ENCODE data around the gene LYZL4.

Gene LYZL4

DNA sequence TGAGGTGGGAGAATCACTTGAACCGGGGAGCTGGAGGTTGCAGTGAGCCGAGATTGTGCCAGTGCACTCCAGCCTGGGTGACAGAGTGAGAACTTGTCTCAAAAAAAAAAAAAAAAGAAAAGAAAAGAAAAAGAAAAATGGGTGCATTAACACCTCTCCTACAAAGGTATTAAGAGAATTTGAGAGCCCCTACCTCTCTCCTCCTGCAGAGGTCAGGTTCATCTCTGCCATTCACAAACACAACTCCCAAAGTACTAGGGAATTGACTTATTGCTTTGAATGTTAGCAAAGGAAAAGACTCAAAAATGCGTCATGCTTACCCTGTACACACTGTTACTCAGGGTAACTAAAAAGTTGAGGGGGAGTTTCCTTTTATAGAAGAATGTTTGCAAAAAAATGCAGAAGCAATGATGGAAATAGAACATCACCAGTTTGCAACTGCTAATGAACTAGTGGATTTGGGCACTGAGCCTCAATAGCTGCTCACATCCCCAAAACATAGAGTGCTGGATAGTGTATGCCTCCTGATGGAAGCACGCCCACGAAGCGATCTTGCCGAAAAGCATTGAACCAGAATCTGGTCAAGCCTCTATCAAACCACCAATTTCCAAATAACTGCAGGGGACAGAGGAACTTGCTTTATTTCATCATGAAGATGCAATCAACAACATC is 15.5 kb upstream of the LYZL4 start:
- TF ChIP-seq, protein P1, sequence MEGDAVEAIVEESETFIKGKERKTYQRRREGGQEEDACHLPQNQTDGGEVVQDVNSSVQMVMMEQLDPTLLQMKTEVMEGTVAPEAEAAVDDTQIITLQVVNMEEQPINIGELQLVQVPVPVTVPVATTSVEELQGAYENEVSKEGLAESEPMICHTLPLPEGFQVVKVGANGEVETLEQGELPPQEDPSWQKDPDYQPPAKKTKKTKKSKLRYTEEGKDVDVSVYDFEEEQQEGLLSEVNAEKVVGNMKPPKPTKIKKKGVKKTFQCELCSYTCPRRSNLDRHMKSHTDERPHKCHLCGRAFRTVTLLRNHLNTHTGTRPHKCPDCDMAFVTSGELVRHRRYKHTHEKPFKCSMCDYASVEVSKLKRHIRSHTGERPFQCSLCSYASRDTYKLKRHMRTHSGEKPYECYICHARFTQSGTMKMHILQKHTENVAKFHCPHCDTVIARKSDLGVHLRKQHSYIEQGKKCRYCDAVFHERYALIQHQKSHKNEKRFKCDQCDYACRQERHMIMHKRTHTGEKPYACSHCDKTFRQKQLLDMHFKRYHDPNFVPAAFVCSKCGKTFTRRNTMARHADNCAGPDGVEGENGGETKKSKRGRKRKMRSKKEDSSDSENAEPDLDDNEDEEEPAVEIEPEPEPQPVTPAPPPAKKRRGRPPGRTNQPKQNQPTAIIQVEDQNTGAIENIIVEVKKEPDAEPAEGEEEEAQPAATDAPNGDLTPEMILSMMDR (IDR thresholded peaks at IDR 0.05; ENCODE audit: insufficient read depth, low read length, poor library complexity, severe bottlenecking), result no peak
- H3K4me3 ChIP-seq (replicated peaks; ENCODE audit: low read depth, low read length), result no peak overlapping the region
- no peaks in the 10 kb centered on the region for H3K36me3 ChIP-seq (ENCODE audit: control insufficient read depth, insufficient read depth, low read length)
- no peaks in the 10 kb centered on the region; the same call in 1 of the 2 replicates for H3K27me3 ChIP-seq (replicated peaks; ENCODE audit: control insufficient read depth, insufficient read depth, low read length)
- DNase-seq (ENCODE audit: extremely low read depth, insufficient read length), result no peak

DNA sequence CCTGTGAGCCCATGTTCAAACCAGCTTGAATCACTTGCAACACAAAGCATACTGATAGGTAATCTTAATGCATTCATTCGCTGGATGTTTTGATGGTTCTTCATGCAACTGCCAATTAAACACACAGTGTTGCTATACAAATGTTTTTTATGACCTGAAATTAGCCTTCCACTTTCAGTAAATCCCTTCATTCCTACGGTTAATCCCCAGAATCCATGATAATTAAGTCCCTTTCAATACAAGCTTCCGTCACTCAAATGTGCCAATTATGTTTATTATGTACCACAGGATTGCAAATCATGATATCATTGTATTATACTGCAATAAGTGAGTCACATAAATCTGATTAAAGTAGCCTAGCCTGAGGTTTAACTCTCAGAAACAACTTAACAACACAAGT is 14.5 kb upstream of the LYZL4 start:
- H3K4me3 ChIP-seq (replicated peaks; ENCODE audit: low read depth, low read length), result no peak overlapping the region
- no peaks in the 10 kb centered on the region; the same call in 1 of the 2 replicates for H3K27me3 ChIP-seq (replicated peaks; ENCODE audit: control insufficient read depth, insufficient read depth, low read length)
- DNase-seq (ENCODE audit: extremely low read depth, insufficient read length), result no peak
- TF ChIP-seq, protein P1 (IDR thresholded peaks at IDR 0.05; ENCODE audit: insufficient read depth, low read length, poor library complexity, severe bottlenecking), result no peak
- no peaks in the 10 kb centered on the region for H3K36me3 ChIP-seq (ENCODE audit: control insufficient read depth, insufficient read depth, low read length)

DNA sequence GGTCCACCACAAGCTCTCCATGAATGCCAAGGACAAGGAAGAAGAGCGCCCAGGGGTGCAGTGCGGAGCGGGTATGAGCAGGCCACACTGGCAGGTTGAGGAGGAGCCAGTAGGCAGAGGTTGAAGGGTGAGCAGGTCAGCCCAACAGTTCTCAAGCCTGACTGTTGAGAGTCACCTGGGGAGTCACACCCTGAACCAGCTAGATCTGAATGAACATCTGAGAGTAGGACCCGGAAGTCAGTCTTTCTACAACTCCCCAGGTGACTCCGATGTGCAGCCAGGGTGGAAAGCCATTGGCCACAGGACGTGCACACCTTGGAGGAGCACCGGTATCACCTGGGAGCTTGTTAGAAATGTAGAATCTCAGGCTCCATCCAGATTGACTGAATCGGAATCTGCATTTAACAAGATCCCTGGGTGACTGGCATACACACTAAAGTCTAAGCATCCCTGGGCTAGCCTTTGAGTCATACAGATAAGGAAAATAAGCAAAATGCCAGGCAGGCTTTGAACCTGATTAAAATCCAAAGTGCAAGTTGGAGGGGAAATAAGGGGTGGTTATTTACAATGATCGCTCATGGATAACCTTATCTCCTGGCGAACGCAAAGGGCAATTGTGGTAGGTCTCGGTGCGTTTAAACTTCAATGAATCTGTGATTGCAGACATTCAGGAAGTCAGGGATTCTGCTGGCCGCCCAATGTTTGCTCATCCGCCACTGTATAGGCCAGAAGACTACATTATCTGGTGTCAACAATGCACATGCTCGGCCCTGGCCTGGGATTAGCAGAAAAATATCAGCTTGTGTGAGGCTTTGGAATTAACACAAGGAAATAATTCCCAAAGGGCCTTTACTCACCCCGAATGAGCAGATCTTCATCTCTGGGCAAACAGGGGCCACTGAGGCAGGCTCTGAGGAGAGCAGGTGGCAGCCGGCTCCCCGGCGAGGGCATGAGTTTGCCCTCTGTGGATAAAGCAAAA is 11.7 kb upstream of the LYZL4 start:
- no peaks in the 10 kb centered on the region for H3K36me3 ChIP-seq (ENCODE audit: control insufficient read depth, insufficient read depth, low read length)
- TF ChIP-seq, protein P1 (IDR thresholded peaks at IDR 0.05; ENCODE audit: insufficient read depth, low read length, poor library complexity, severe bottlenecking), result no peak
- no peaks in the 10 kb centered on the region for H3K27me3 ChIP-seq (replicated peaks; ENCODE audit: control insufficient read depth, insufficient read depth, low read length)
- no peak for DNase-seq (ENCODE audit: extremely low read depth, insufficient read length)
- H3K4me3 ChIP-seq (replicated peaks; ENCODE audit: low read depth, low read length), result no peak overlapping the region

DNA sequence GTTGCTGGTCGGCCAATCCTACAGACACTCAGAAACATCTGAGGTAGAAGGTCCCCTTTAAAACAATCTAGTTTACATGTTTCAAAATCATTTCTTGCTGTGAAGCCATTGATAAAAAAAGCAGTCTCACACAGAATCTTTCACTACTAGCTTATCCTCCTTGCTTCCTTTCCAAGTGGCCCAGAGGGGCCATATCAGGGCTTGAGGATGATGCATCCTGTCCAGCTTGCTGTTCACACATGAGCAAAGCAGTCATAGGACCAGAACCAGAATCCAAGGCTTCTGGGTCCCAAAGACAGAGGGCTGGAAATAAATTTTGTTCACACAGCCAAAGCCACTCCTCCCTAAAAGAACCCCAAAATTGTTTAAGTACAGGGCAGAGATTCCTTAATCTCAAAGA is 9.2 kb upstream of the LYZL4 start:
- TF ChIP-seq, protein P1 (IDR thresholded peaks at IDR 0.05; ENCODE audit: insufficient read depth, low read length, poor library complexity, severe bottlenecking), result no peak
- H3K36me3 ChIP-seq (ENCODE audit: control insufficient read depth, insufficient read depth, low read length), result no peaks in the 10 kb centered on the region
- DNase-seq (ENCODE audit: extremely low read depth, insufficient read length), result no peak
- H3K27me3 ChIP-seq (replicated peaks; ENCODE audit: control insufficient read depth, insufficient read depth, low read length), result no peaks in the 10 kb centered on the region; the same call in 1 of the 2 replicates
- H3K4me3 ChIP-seq (replicated peaks; ENCODE audit: low read depth, low read length), result no peak overlapping the region

DNA sequence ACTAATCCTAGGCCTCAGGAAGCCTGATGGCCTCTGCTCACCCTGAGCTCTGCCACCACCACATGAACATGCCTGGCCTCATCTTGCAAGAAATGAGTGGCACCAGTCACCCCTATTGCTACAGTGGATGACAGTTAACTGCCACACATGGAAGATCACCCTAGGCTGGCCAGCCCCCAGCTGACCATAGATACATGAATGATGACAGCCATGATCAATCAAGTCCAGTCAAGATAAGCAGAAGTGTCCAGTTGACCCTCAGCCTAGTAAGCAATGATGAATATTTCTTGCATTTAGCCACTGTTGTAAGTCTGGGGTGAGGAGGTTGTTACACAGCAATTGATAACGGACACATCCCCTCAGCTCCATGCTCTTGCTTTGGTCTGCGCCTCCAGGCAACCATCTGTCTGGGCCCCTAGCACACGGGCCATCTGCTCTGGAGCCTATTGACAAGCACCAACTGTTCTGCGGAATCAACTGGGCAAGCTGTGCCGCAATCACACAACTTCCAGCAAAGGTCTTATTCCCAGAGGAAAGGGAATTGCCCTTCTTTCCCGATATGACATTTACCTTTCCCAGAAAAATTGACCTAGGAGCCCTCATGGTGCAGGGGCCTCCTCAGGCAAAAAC is 2.2 kb upstream of the LYZL4 start:
- H3K27me3 ChIP-seq (replicated peaks; ENCODE audit: control insufficient read depth, insufficient read depth, low read length), result peaks cover 2% of the 10 kb centered on the region
- no peak for DNase-seq (ENCODE audit: extremely low read depth, insufficient read length)
- TF ChIP-seq, protein P1 (IDR thresholded peaks at IDR 0.05; ENCODE audit: insufficient read depth, low read length, poor library complexity, severe bottlenecking), result no peak
- H3K4me3 ChIP-seq (replicated peaks; ENCODE audit: low read depth, low read length), result no peak overlapping the region
- no peaks in the 10 kb centered on the region for H3K36me3 ChIP-seq (ENCODE audit: control insufficient read depth, insufficient read depth, low read length)

Measured in GM06990 (cell line).